Activated B cell treated with CpG ODN at 0.5 μM for 24 hours (primary cell): ENCODE measurements around the gene DCXR. TPM values are rescaled to one million over a fixed set of nuclear protein-coding genes. Genes with fewer than 3 reads are reported as not detected.

Experiments
- ATAC-seq: fragments of 200-7000 bp; cut with Tn5 transposase; one replicate; pipeline ENCODE4 v1.10.0; 2021; ENCODE audit warnings: low read depth, mild to moderate bottlenecking, moderate library complexity
- CTCF ChIA-PET: fragments of 350-600 bp; sonication (Branson Sonifier 250); formaldehyde crosslinking; loops from one replicate; lab custom pipeline; 2021; ENCODE audit warnings: antibody characterized with exemption; lab: Charles Lee
- POLR2A ChIA-PET: fragments of 350-600 bp; sonication (Branson Sonifier 250); formaldehyde crosslinking; loops from one replicate; lab custom pipeline; 2021; ENCODE audit warnings: antibody characterized with exemption; lab: Charles Lee
- DNase-seq: peaks from one replicate; pipeline ENCODE4 v3.0.0; 2022
- H3K27ac Mint-ChIP-seq: one replicate; pipeline ENCODE4 v1.8.0; 2020; ENCODE audit warnings: mixed read lengths
- H3K27me3 Mint-ChIP-seq: one replicate; pipeline ENCODE4 v1.8.0; 2021; ENCODE audit warnings: mixed read lengths
- H3K36me3 Mint-ChIP-seq: one replicate; pipeline ENCODE4 v1.8.0; 2021; ENCODE audit warnings: low read depth, mixed read lengths
- H3K4me1 Mint-ChIP-seq: one replicate; pipeline ENCODE4 v1.8.0; 2021; ENCODE audit warnings: mixed read lengths
- H3K4me3 Mint-ChIP-seq: one replicate; pipeline ENCODE4 v1.8.0; 2020; ENCODE audit warnings: mild to moderate bottlenecking, mixed read lengths
- H3K9me3 Mint-ChIP-seq: one replicate; pipeline ENCODE4 v1.8.0; 2020; ENCODE audit warnings: mixed read lengths
- CTCF ChIP-seq: fragments of 200-600 bp; IDR thresholded peaks from one replicate; pipeline ENCODE4 v1.8.0; 2022; ENCODE audit warnings: antibody characterized with exemption, mild to moderate bottlenecking
- intact Hi-C: fragments of 100-400 bp; cut with micrococcal nuclease; formaldehyde crosslinking; loops from one replicate; pipeline ENCODE4 v1.15.1; 2024
- total RNA-seq: library from RNA; stranded (reverse); gene quantifications from 2 replicates; pipeline ENCODE4 v1.2.3, GENCODE V29; 2022

Gene DCXR
- total RNA-seq, 1 donor from 2014 or later = 84.3 TPM

- H3K4me1 Mint-ChIP-seq = peaks cover 28% of the 10 kb centered on the region
- no peak for TF ChIP-seq CTCF
- intact Hi-C loops = no loop called here
- peaks cover 2% of the 10 kb centered on the region for H3K27me3 Mint-ChIP-seq
- POLR2A ChIA-PET = no interaction called here
- ATAC-seq = no peak
- H3K27ac Mint-ChIP-seq = no peak overlapping the region
- no peaks in the 10 kb centered on the region for H3K9me3 Mint-ChIP-seq
- H3K4me3 Mint-ChIP-seq = no peak overlapping the region
- CTCF ChIA-PET = interaction anchor here (1.4 kb wide), 1 partner anchor 66 kb away, joined by 3 read pairs; no protein-coding TSS in a partner anchor
- no peaks in the 10 kb centered on the region for H3K36me3 Mint-ChIP-seq
- DNase-seq = no peak
Measured at GRCh38 chr17:82025401-82026107, 11.9 kb downstream of the DCXR start.

GRCh38 chr17:82024859-82025258 is 12.6 kb downstream of the DCXR start:
- H3K9me3 Mint-ChIP-seq = no peaks in the 10 kb centered on the region
- DNase-seq = no peak
- ATAC-seq = no peak
- peaks cover 2% of the 10 kb centered on the region for H3K27me3 Mint-ChIP-seq
- TF ChIP-seq CTCF = no peak
- H3K27ac Mint-ChIP-seq = no peak overlapping the region
- POLR2A ChIA-PET = interaction anchor here (1.1 kb wide), 1 partner anchor 11 kb away, joined by 3 read pairs; no protein-coding TSS in a partner anchor
- peaks cover 26% of the 10 kb centered on the region for H3K4me1 Mint-ChIP-seq
- H3K36me3 Mint-ChIP-seq = no peaks in the 10 kb centered on the region
- intact Hi-C loops = loop anchor here (5.0 kb wide), 2 partner anchors 153 to 472 kb away; partner anchors contain the start of gene ARHGDIA
- H3K4me3 Mint-ChIP-seq = no peak overlapping the region
- CTCF ChIA-PET = interaction anchor here (5.9 kb wide), 1 partner anchor 65 kb away, joined by 59 read pairs; no protein-coding TSS in a partner anchor

GRCh38 chr17:82023447-82024241 is 13.9 kb downstream of the DCXR start:
- intact Hi-C loops = loop anchor here (1.0 to 5.0 kb wide), 7 partner anchors 8 to 474 kb away; partner anchors contain the start of genes ARHGDIA, ASPSCR1, DCXR and FASN
- no peak for TF ChIP-seq CTCF
- H3K4me1 Mint-ChIP-seq = peaks cover 22% of the 10 kb centered on the region
- H3K4me3 Mint-ChIP-seq = peak overlapping the region; percentile 76
- no peak overlapping the region for H3K27ac Mint-ChIP-seq
- no peaks in the 10 kb centered on the region for H3K9me3 Mint-ChIP-seq
- DNase-seq (no peak), ATAC-seq (no peak)
- H3K27me3 Mint-ChIP-seq = no peaks in the 10 kb centered on the region
- POLR2A ChIA-PET = interaction anchor here (0.6 to 3.2 kb wide), 14 partner anchors 12 to 426 kb away, joined by 3 to 43 read pairs (median 4); partner anchors contain the start of genes DCXR, GPS1, MCRIP1 and RFNG
- peaks cover 2% of the 10 kb centered on the region for H3K36me3 Mint-ChIP-seq
- CTCF ChIA-PET = interaction anchor here (5.9 kb wide), 1 partner anchor 64 kb away, joined by 59 read pairs; no protein-coding TSS in a partner anchor

DNA sequence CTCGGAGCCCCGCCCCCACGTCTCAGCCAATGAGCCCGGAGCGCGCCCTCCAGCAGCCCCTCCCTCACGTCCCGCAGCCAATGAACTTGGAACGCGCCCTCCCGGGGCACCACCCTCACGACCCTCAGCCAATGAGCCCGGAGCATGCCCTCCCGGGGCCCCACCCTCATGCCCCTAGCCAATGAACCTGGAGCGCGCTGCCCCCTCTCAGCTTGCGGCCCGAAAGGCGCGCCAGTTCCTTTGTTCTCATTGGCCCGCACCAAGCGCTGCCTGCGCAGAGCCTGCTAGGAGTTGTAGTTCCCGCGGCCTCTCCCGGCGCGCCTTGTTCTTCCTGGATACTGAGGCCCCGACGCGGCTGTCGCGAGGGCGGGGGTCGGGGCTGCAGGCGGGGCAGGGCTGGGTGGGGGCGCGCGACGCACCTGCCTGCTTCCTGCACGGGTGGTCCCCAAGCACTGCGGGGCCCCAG is 14.5 kb downstream of the DCXR start, which contains the start of gene LRRC45:
TSS of gene LRRC45 (plus strand) at position 325 of the 466 bp plus-strand sequence. CDS start 339 bp downstream, outside the sequence.
- ATAC-seq (peak; percentile 96), DNase-seq (peak; percentile 97)
- intact Hi-C loops = loop anchor here (1.0 to 5.0 kb wide), 7 partner anchors 8 to 474 kb away; partner anchors contain the start of genes ARHGDIA, ASPSCR1, DCXR and FASN
- Mint-ChIP-seq H3K27me3 (no peaks in the 10 kb centered on the region), H3K36me3 (peaks cover 4% of the 10 kb centered on the region), H3K27ac (no peak within 1 kb of the TSS), H3K4me1 (peaks cover 22% of the 10 kb centered on the region), H3K9me3 (no peaks in the 10 kb centered on the region), H3K4me3 (peak within 1 kb of the TSS; percentile 85)
- ChIA-PET CTCF (interaction anchor here (0.6 to 5.9 kb wide), 2 partner anchors 15 to 64 kb away, joined by 3 to 59 read pairs; partner anchors contain the start of gene DCXR), POLR2A (interaction anchor here (0.6 to 3.2 kb wide), 18 partner anchors 12 to 426 kb away, joined by 3 to 43 read pairs (median 4); partner anchors contain the start of genes DCXR, GPS1, MCRIP1 and RFNG)
- TF ChIP-seq CTCF = no peak
